Neural cell (in vitro differentiated cells): ENCODE data around the gene CCNO. TPM values are rescaled to one million over a fixed set of nuclear protein-coding genes. Genes with fewer than 3 reads are reported as not detected.

Experiments used
- H2AFZ ChIP-seq: fragments of 200-600, 300-800 bp; sonication (generic), shearing (Covaris generic); 2 replicates; pipeline ENCODE4 v1.6.0; 2014; ENCODE audit warnings: low read depth, mild to moderate bottlenecking, antibody characterized with exemption, low read length, moderate library complexity
- H3F3A ChIP-seq: fragments of 200-600 bp; shearing (Covaris generic); 2 replicates; pipeline ENCODE4 v1.6.1; 2016; ENCODE audit warnings: mild to moderate bottlenecking, moderate library complexity, mixed read lengths, antibody characterized with exemption, low read length; ENCODE audit not compliant: insufficient read depth, poor library complexity, severe bottlenecking
- H3K27ac ChIP-seq: fragments of 200-600, 300-800 bp; sonication (generic), shearing (Covaris generic); 2 replicates; pipeline ENCODE4 v1.5.1; 2014; ENCODE audit warnings: mild to moderate bottlenecking, low read length, moderate library complexity
- H3K27me3 ChIP-seq: fragments of 300-800, 200-600 bp; sonication (generic), shearing (Covaris generic); 2 replicates; pipeline ENCODE4 v1.6.0; 2014; ENCODE audit warnings: mild to moderate bottlenecking, low read depth, low read length, moderate library complexity; ENCODE audit not compliant: insufficient read depth
- H3K36me3 ChIP-seq: fragments of 300-800, 200-600 bp; sonication (generic), shearing (Covaris generic); 2 replicates; pipeline ENCODE4 v1.5.1; 2014; ENCODE audit warnings: mild to moderate bottlenecking, antibody characterized with exemption, low read length, moderate library complexity; ENCODE audit not compliant: insufficient read depth
- H3K4me2 ChIP-seq: fragments of 300-800, 200-600 bp; sonication (generic), shearing (Covaris generic); 2 replicates; pipeline ENCODE4 v1.6.0; 2014; ENCODE audit warnings: mild to moderate bottlenecking, low read length
- H3K4me3 ChIP-seq: fragments of 300-800, 200-600 bp; sonication (generic), shearing (Covaris generic); 2 replicates; pipeline ENCODE4 v1.5.1; 2014; ENCODE audit warnings: mild to moderate bottlenecking, low read length, moderate library complexity
- H3K79me2 ChIP-seq: fragments of 200-600 bp; shearing (Covaris generic); replicated peaks from 2 replicates; pipeline ENCODE4 v1.6.0; 2014; ENCODE audit warnings: mild to moderate bottlenecking, low read length, moderate library complexity; ENCODE audit not compliant: insufficient read depth
- H3K9ac ChIP-seq: fragments of 300-800, 200-600 bp; sonication (generic), shearing (Covaris generic); 2 replicates; pipeline ENCODE4 v1.6.1; 2016; ENCODE audit warnings: mild to moderate bottlenecking, low read length, mixed read lengths
- H3K9me2 ChIP-seq: fragments of 200-600 bp; shearing (Covaris generic); 2 replicates; pipeline ENCODE4 v1.6.1; 2016; ENCODE audit warnings: mild to moderate bottlenecking, low read length, mixed read lengths; ENCODE audit not compliant: insufficient read depth
- H3K9me3 ChIP-seq: fragments of 200-600, 300-800 bp; sonication (generic), shearing (Covaris generic); 2 replicates; pipeline ENCODE4 v1.6.1; 2016; ENCODE audit warnings: mild to moderate bottlenecking, mixed run types, low read length, moderate library complexity, mixed read lengths
- H4K20me1 ChIP-seq: fragments of 200-600 bp; shearing (Covaris generic); 2 replicates; pipeline ENCODE4 v1.6.1; 2016; ENCODE audit warnings: mild to moderate bottlenecking, mixed run types; ENCODE audit not compliant: insufficient read depth
- EP300 ChIP-seq: fragments of 450-650 bp; conservative IDR thresholded peaks from 2 replicates; pipeline ENCODE4 v1.6.1; 2014; ENCODE audit warnings: antibody characterized with exemption, mild to moderate bottlenecking, moderate library complexity; ENCODE audit not compliant: poor library complexity, severe bottlenecking
- EZH2 ChIP-seq: fragments of 200-600, 300-800 bp; shearing (Covaris generic), sonication (generic); IDR thresholded peaks from 2 replicates; pipeline ENCODE4 v1.6.1; 2014; ENCODE audit warnings: antibody characterized with exemption, low read length, borderline replicate concordance, mild to moderate bottlenecking; ENCODE audit not compliant: insufficient read depth, poor library complexity, severe bottlenecking
- MXI1 ChIP-seq: fragments of 450-650 bp; conservative IDR thresholded peaks from 2 replicates; pipeline ENCODE4 v1.6.1; 2014; ENCODE audit warnings: antibody characterized with exemption, mild to moderate bottlenecking; ENCODE audit not compliant: poor library complexity, severe bottlenecking
- POLR2AphosphoS5 ChIP-seq: IDR thresholded peaks from 2 replicates; pipeline ENCODE4 v1.6.1; 2012
- RAD21 ChIP-seq: fragments of 450-650 bp; conservative IDR thresholded peaks from 2 replicates; pipeline ENCODE4 v1.6.1; 2014; ENCODE audit warnings: antibody characterized with exemption, mild to moderate bottlenecking, moderate library complexity
- SMC3 ChIP-seq: fragments of 450-650 bp; conservative IDR thresholded peaks from 2 replicates; pipeline ENCODE4 v1.6.1; 2014; ENCODE audit warnings: antibody characterized with exemption, mild to moderate bottlenecking, moderate library complexity; ENCODE audit not compliant: poor library complexity
- TAF1 ChIP-seq: IDR thresholded peaks from 2 replicates; pipeline ENCODE4 v1.6.1; 2012; ENCODE audit warnings: low read depth
- polyA plus RNA-seq: library from polyadenylated mRNA; depleted of rRNA; stranded (reverse); fragments of >200 nt; gene quantifications from 2 replicates; pipeline ENCODE4 v1.2.3, GENCODE V29; 2014
- TF ChIP-seq, protein P1 (sequence below): fragments of 450-650 bp; IDR thresholded peaks from 2 replicates; pipeline ENCODE4 v1.5.1; 2014; ENCODE audit warnings: antibody characterized with exemption, mild to moderate bottlenecking, moderate library complexity; ENCODE audit not compliant: poor library complexity, severe bottlenecking
- TF ChIP-seq, protein P2 (sequence below): IDR thresholded peaks from 2 replicates; pipeline ENCODE4 v1.6.1; 2012; ENCODE audit warnings: borderline replicate concordance

CCNO gene
- polyA plus RNA-seq, 1 donor from 2014 or later, result 0.16 TPM

DNA sequence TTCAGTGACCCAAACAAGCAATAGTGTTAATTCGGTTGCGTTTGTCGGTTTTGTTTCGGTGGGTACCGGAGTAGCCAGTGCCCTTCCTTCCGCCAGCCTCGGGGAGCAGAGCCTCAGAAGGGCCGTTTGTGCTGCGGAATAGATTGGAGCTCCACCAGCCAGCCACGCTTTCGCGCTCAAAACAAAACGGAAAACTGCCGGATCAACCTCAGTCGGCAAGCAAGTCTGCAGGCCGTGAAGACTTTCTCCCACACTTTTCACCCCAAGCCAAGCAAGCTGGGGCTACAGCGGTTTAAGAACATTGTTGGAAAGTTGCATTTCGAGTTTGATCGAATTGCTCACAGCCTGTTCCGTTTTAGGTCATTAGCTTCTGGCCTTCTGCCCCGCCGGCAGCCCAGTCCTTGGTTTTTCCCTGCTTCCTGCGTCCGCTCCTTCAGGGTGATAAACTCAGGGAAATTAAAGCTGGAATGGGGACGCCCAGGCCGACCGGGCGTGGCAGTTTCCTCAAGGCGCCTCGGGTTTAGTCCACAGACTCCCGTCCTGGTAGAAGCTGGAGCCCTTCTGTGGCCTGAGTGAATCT lies 803 bp upstream of the CCNO start:
- H2AFZ ChIP-seq, result no peak overlapping the region
- no peak overlapping the region for H3K27ac ChIP-seq
- peak overlapping the region; percentile 95 for H3K4me2 ChIP-seq
- H3K27me3 ChIP-seq, result peaks cover 60% of the 10 kb centered on the region
- H4K20me1 ChIP-seq, result no peaks in the 10 kb centered on the region
- H3K36me3 ChIP-seq, result no peaks in the 10 kb centered on the region
- peaks cover 9% of the 10 kb centered on the region for H3F3A ChIP-seq
- peak; percentile 25 for TF ChIP-seq MXI1
- TF ChIP-seq, protein P1, sequence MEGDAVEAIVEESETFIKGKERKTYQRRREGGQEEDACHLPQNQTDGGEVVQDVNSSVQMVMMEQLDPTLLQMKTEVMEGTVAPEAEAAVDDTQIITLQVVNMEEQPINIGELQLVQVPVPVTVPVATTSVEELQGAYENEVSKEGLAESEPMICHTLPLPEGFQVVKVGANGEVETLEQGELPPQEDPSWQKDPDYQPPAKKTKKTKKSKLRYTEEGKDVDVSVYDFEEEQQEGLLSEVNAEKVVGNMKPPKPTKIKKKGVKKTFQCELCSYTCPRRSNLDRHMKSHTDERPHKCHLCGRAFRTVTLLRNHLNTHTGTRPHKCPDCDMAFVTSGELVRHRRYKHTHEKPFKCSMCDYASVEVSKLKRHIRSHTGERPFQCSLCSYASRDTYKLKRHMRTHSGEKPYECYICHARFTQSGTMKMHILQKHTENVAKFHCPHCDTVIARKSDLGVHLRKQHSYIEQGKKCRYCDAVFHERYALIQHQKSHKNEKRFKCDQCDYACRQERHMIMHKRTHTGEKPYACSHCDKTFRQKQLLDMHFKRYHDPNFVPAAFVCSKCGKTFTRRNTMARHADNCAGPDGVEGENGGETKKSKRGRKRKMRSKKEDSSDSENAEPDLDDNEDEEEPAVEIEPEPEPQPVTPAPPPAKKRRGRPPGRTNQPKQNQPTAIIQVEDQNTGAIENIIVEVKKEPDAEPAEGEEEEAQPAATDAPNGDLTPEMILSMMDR, result no peak
- H3K9me3 ChIP-seq, result no peaks in the 10 kb centered on the region
- peak overlapping the region; percentile 91 for H3K4me3 ChIP-seq
- H3K79me2 ChIP-seq, result no peaks in the 10 kb centered on the region
- no peaks in the 10 kb centered on the region for H3K9me2 ChIP-seq
- peak overlapping the region; percentile 17 for H3K9ac ChIP-seq

DNA sequence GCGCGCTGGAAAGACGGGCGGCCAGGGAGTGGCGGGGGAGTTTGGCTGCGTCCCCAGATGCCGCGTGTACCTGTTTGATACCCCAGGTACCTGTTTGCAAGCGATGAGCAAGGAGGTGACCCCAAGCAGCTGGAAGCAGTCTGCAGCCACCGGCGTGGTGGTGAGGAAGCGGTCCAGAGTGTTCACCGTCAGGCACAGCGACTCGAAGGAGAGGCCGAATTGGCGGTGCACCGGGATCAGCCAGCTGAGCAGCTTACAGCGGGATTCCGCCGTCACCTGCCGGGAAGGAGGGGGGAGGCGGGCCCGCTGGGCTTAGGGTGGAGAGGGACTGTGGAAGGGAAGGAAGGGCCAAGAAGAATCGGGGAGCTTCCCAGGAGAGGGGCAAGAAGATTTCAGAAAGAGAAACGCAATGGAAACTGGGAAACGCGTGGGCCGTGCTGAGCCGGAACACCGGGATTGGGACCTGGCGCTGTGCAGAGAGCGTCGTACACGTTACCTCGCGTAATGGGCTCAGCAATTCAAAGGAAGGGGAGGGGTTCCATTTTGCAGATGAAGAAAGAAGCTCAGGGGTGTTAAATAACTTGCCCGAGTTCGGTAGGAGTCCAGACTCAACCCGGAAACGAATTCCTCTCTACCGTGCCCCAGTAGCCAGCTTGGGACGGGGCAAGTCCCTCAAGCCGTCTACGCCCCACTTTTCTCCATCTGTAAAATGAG lies 980 bp downstream of the CCNO start:
- H3K9me3 ChIP-seq, result no peaks in the 10 kb centered on the region

DNA sequence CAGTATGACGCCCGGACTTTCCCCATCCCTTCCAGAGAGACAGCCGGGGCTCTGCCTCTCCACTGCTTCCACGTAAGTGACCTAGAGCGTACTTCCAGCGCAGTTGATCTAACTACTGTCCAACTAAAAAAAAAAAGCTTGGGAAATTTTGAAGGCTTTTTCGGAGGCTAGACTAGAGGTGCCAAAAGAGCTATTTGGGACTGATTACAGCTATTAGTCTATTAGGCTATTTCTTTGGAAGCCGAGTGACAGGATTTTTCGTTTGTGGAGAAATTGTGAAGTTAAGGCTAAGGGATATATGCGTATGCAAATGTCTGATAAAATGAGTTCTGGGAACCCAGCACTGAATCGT lies 1.5 kb downstream of the CCNO start:
- Histone ChIP-seq H3K27ac (no peak overlapping the region), H3F3A (peaks cover 9% of the 10 kb centered on the region), H3K9me2 (no peaks in the 10 kb centered on the region), H3K4me2 (no peak overlapping the region), H2AFZ (no peak overlapping the region), H3K9ac (no peak overlapping the region), H3K79me2 (no peaks in the 10 kb centered on the region), H3K4me3 (peak overlapping the region; percentile 91), H4K20me1 (no peaks in the 10 kb centered on the region), H3K36me3 (no peaks in the 10 kb centered on the region), H3K27me3 (peaks cover 82% of the 10 kb centered on the region), H3K9me3 (no peaks in the 10 kb centered on the region)
- no peak for TF ChIP-seq TAF1
- no peak for TF ChIP-seq SMC3
- TF ChIP-seq MXI1, result no peak
- TF ChIP-seq EZH2, result no peak
- TF ChIP-seq, protein P1, result no peak
- no peak for TF ChIP-seq RAD21
- TF ChIP-seq, protein P2, sequence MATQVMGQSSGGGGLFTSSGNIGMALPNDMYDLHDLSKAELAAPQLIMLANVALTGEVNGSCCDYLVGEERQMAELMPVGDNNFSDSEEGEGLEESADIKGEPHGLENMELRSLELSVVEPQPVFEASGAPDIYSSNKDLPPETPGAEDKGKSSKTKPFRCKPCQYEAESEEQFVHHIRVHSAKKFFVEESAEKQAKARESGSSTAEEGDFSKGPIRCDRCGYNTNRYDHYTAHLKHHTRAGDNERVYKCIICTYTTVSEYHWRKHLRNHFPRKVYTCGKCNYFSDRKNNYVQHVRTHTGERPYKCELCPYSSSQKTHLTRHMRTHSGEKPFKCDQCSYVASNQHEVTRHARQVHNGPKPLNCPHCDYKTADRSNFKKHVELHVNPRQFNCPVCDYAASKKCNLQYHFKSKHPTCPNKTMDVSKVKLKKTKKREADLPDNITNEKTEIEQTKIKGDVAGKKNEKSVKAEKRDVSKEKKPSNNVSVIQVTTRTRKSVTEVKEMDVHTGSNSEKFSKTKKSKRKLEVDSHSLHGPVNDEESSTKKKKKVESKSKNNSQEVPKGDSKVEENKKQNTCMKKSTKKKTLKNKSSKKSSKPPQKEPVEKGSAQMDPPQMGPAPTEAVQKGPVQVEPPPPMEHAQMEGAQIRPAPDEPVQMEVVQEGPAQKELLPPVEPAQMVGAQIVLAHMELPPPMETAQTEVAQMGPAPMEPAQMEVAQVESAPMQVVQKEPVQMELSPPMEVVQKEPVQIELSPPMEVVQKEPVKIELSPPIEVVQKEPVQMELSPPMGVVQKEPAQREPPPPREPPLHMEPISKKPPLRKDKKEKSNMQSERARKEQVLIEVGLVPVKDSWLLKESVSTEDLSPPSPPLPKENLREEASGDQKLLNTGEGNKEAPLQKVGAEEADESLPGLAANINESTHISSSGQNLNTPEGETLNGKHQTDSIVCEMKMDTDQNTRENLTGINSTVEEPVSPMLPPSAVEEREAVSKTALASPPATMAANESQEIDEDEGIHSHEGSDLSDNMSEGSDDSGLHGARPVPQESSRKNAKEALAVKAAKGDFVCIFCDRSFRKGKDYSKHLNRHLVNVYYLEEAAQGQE, result no peak
- no peak for TF ChIP-seq EP300

More for the DNA sequence above, 980 bp downstream of the CCNO start:
- Histone ChIP-seq H2AFZ (no peak overlapping the region), H3K4me3 (peak overlapping the region; percentile 91), H3K27ac (no peak overlapping the region), H4K20me1 (no peaks in the 10 kb centered on the region), H3K9me2 (no peaks in the 10 kb centered on the region), H3K4me2 (peak overlapping the region; percentile 73), H3K27me3 (peaks cover 78% of the 10 kb centered on the region), H3F3A (peaks cover 9% of the 10 kb centered on the region), H3K9ac (peak overlapping the region; percentile 58), H3K36me3 (no peaks in the 10 kb centered on the region), H3K79me2 (no peaks in the 10 kb centered on the region)
- TF ChIP-seq, protein P1, result no peak
- peak; percentile 35 for TF ChIP-seq EZH2
- TF ChIP-seq POLR2AphosphoS5, result peak; percentile 36
- TF ChIP-seq TAF1, result no peak
- no peak for TF ChIP-seq RAD21
